ENCODE results near the gene USP9X.

USP9X gene

GRCh38 chrX:41095174-41095573, 9.9 kb downstream of the USP9X start:
- H2AFZ ChIP-seq (ENCODE audit: low read depth) = no peak overlapping the region
- H4K20me1 ChIP-seq (ENCODE audit: insufficient read depth) = peaks cover 48% of the 10 kb centered on the region
- H3K4me3 ChIP-seq (IDR thresholded peaks at IDR 0.05; ENCODE audit: insufficient read depth, low read depth, low read length) = no peak overlapping the region
- TF ChIP-seq CTCF (conservative IDR thresholded peaks at IDR 0.05; ENCODE audit: low read depth, low read length) = no peak
- no peak overlapping the region for H3K4me2 ChIP-seq
- no peak overlapping the region for H3K27ac ChIP-seq
- peaks cover 38% of the 10 kb centered on the region for H3K4me1 ChIP-seq (ENCODE audit: low read depth, poor library complexity, severe bottlenecking)
- H3K79me2 ChIP-seq (ENCODE audit: insufficient read depth, low read depth) = peaks cover 99% of the 10 kb centered on the region
- no peaks in the 10 kb centered on the region for H3K36me3 ChIP-seq (ENCODE audit: insufficient read depth)
- H3K9ac ChIP-seq = no peak overlapping the region
- H3K27me3 ChIP-seq (ENCODE audit: insufficient read depth, low read depth) = no peaks in the 10 kb centered on the region

GRCh38 chrX:41095908-41096307, 10.7 kb downstream of the USP9X start:
- H3K36me3 ChIP-seq (ENCODE audit: insufficient read depth) = no peaks in the 10 kb centered on the region
- no peak overlapping the region for H3K9ac ChIP-seq
- H4K20me1 ChIP-seq (ENCODE audit: insufficient read depth) = peaks cover 44% of the 10 kb centered on the region
- TF ChIP-seq CTCF (conservative IDR thresholded peaks at IDR 0.05; ENCODE audit: low read depth, low read length) = no peak
- peaks cover 31% of the 10 kb centered on the region for H3K4me1 ChIP-seq (ENCODE audit: low read depth, poor library complexity, severe bottlenecking)
- no peak overlapping the region for H3K27ac ChIP-seq
- H3K79me2 ChIP-seq (ENCODE audit: insufficient read depth, low read depth) = peaks cover 98% of the 10 kb centered on the region
- H2AFZ ChIP-seq (ENCODE audit: low read depth) = no peak overlapping the region
- no peak overlapping the region for H3K4me2 ChIP-seq
- no peaks in the 10 kb centered on the region for H3K27me3 ChIP-seq (ENCODE audit: insufficient read depth, low read depth)
- no peak overlapping the region for H3K4me3 ChIP-seq (IDR thresholded peaks at IDR 0.05; ENCODE audit: insufficient read depth, low read depth, low read length)

GRCh38 chrX:41096339-41096955, 11.2 kb downstream of the USP9X start:
- Histone ChIP-seq H3K79me2 (ENCODE audit: insufficient read depth, low read depth) (peaks cover 98% of the 10 kb centered on the region), H3K4me3 (IDR thresholded peaks at IDR 0.05; ENCODE audit: insufficient read depth, low read depth, low read length) (no peak overlapping the region), H3K27ac (no peak overlapping the region), H3K27me3 (ENCODE audit: insufficient read depth, low read depth) (no peaks in the 10 kb centered on the region), H3K4me2 (no peak overlapping the region), H2AFZ (ENCODE audit: low read depth) (no peak overlapping the region), H3K9ac (no peak overlapping the region), H3K4me1 (ENCODE audit: low read depth, poor library complexity, severe bottlenecking) (peaks cover 26% of the 10 kb centered on the region), H3K36me3 (ENCODE audit: insufficient read depth) (no peaks in the 10 kb centered on the region), H4K20me1 (ENCODE audit: insufficient read depth) (peaks cover 38% of the 10 kb centered on the region)
- no peak for TF ChIP-seq CTCF (conservative IDR thresholded peaks at IDR 0.05; ENCODE audit: low read depth, low read length)

- H3K4me2 ChIP-seq = no peak overlapping the region
- H3K27ac ChIP-seq = no peak overlapping the region
- H3K4me1 ChIP-seq (ENCODE audit: low read depth, poor library complexity, severe bottlenecking) = peaks cover 19% of the 10 kb centered on the region
- H4K20me1 ChIP-seq (ENCODE audit: insufficient read depth) = peaks cover 37% of the 10 kb centered on the region
- no peak overlapping the region for H3K4me3 ChIP-seq (IDR thresholded peaks at IDR 0.05; ENCODE audit: insufficient read depth, low read depth, low read length)
- TF ChIP-seq CTCF (conservative IDR thresholded peaks at IDR 0.05; ENCODE audit: low read depth, low read length) = no peak
- H3K9ac ChIP-seq = no peak overlapping the region
- no peak overlapping the region for H2AFZ ChIP-seq (ENCODE audit: low read depth)
- H3K79me2 ChIP-seq (ENCODE audit: insufficient read depth, low read depth) = peaks cover 98% of the 10 kb centered on the region
- H3K36me3 ChIP-seq (ENCODE audit: insufficient read depth) = no peaks in the 10 kb centered on the region
- H3K27me3 ChIP-seq (ENCODE audit: insufficient read depth, low read depth) = no peaks in the 10 kb centered on the region
Measured at GRCh38 chrX:41097326-41097725, 12.1 kb downstream of the USP9X start.

Data from KMS-11 (cell line).